Upper lobe of left lung (tissue), 4 donors: ENCODE data around the gene PLD5.
"Not testable (repeated sequence)": the region's sequence is repeated elsewhere in the genome, so short reads cannot be mapped to it uniquely, and the experiment has no call there.

ENCODE experiments used
- CTCF ChIP-seq, 6 experiments: fragments of 450-650 bp in 4 of 6; fragments of 200-600 bp in 2 of 6; sonication (generic) in 2 of 6; IDR thresholded peaks; one replicate each; pipeline ENCODE4 v1.5.1; 2016 to 2019; ENCODE audit warnings: antibody characterized with exemption in 6 of 6
- EP300 ChIP-seq, 4 donors: sonication (generic); formaldehyde crosslinking; IDR thresholded peaks; one replicate each; pipeline ENCODE4 v1.5.1; 2017; ENCODE audit warnings: antibody characterized with exemption in 4 of 4, control low read depth in 2 of 4
- POLR2A ChIP-seq, 4 donors: fragments of 450-650 bp; IDR thresholded peaks; one replicate each; pipeline ENCODE4 v1.5.1; 2016 to 2017; ENCODE audit warnings: antibody characterized with exemption in 4 of 4, mild to moderate bottlenecking in 2 of 4
- POLR2AphosphoS5 ChIP-seq, 2 donors: sonication (generic); formaldehyde crosslinking; IDR thresholded peaks; one replicate each; pipeline ENCODE4 v1.5.1; 2017; ENCODE audit warnings: antibody characterized with exemption in 2 of 2

GRCh38 chr1:242210316-242210715 lies 314.2 kb downstream of the PLD5 start:
- TF ChIP-seq EP300, CTCF, POLR2A, POLR2AphosphoS5 (IDR thresholded peaks at IDR 0.05): not testable (repeated sequence)
